SKM-1 treated with dmso at 0.1 percent for 144 hours (cell line): Measurements from ENCODE around the gene DEFB131B.
A peak's percentile ranks its signal among the peaks of the same experiment; 100 is the strongest.
"Not testable (repeated sequence)": the region's sequence is repeated elsewhere in the genome, so short reads cannot be mapped to it uniquely, and the experiment has no call there.

ENCODE experiments used
- DNase-seq: peaks from one replicate; lab custom pipeline; 2025; ENCODE audit not compliant: unreplicated experiment; lab: John Stamatoyannopoulos, UW

DEFB131B gene

GRCh38 chr11:71911321-71911985 is 33.2 kb downstream of the DEFB131B start:
- not testable (repeated sequence) for DNase-seq

- DNase-seq, result not testable (repeated sequence)
Measured at GRCh38 chr11:71911986-71912340, 33.7 kb downstream of the DEFB131B start.

GRCh38 chr11:71913756-71914526 is 35.7 kb downstream of the DEFB131B start:
- DNase-seq, result no peak

GRCh38 chr11:71914617-71915189 is 36.5 kb downstream of the DEFB131B start:
- no peak for DNase-seq

GRCh38 chr11:71917646-71918140 is 39.4 kb downstream of the DEFB131B start:
- DNase-seq, result no peak

- peak; percentile 96 for DNase-seq
Measured at GRCh38 chr11:71927820-71928736, 49.8 kb downstream of the DEFB131B start, which contains the start of gene XNDC1N. TSS of gene XNDC1N (minus strand) at chr11:71928594. CDS start at chr11:71923353, 5,241 bp downstream.

GRCh38 chr11:71928737-71929443 is 50.6 kb downstream of the DEFB131B start, which contains the start of gene RNF121:
TSS of gene RNF121 (plus strand) at chr11:71929046. CDS start at chr11:71929062, 16 bp downstream.
- peak; percentile 96 for DNase-seq

- DNase-seq, result no peak
Measured at GRCh38 chr11:71929491-71929890, 51.2 kb downstream of the DEFB131B start.

GRCh38 chr11:71930556-71931244 is 52.4 kb downstream of the DEFB131B start:
- no peak for DNase-seq

- DNase-seq, result no peak
Measured at GRCh38 chr11:71931245-71931602, 53.0 kb downstream of the DEFB131B start.

- DNase-seq, result no peak
Measured at GRCh38 chr11:71933141-71933933, 55.1 kb downstream of the DEFB131B start.
